Fibroblast of the aortic adventitia (primary cell): Measurements from ENCODE around the gene AGBL4. TPM values are rescaled to one million over a fixed set of nuclear protein-coding genes. Genes with fewer than 3 reads are reported as not detected.

Source experiments
- DNase-seq: peaks from one replicate; pipeline ENCODE4 v3.0.0-alpha.2; 2010; ENCODE audit warnings: low read depth
- H3K4me3 ChIP-seq: 2 replicates; pipeline ENCODE4 v1.5.1; 2011; ENCODE audit warnings: low read depth, mild to moderate bottlenecking, control low read depth, low read length, moderate library complexity
- CTCF ChIP-seq: IDR thresholded peaks from 2 replicates; pipeline ENCODE4 v1.5.1; 2011; ENCODE audit warnings: mild to moderate bottlenecking, low read length, control low read depth, inconsistent platforms; ENCODE audit not compliant: insufficient read depth
- total RNA-seq: library from RNA; depleted of rRNA; stranded (reverse); fragments of >200 nt; gene quantifications from 2 replicates; pipeline ENCODE4 v1.2.3, GENCODE V29; 2012; ENCODE audit warnings: low replicate concordance

AGBL4 gene
- total RNA-seq, 1 donor, result not detected

GRCh38 chr1:49465486-49466185 lies 558.1 kb downstream of the AGBL4 start:
- no peak for TF ChIP-seq CTCF
- no peak for DNase-seq
- no peak overlapping the region for H3K4me3 ChIP-seq

- no peak overlapping the region for H3K4me3 ChIP-seq
- no peak for TF ChIP-seq CTCF
- DNase-seq, result no peak
Observed at GRCh38 chr1:49448200-49448599, 575.6 kb downstream of the AGBL4 start.

GRCh38 chr1:49436865-49437264 lies 586.9 kb downstream of the AGBL4 start:
- no peak overlapping the region for H3K4me3 ChIP-seq
- no peak for DNase-seq
- TF ChIP-seq CTCF, result no peak

DNA sequence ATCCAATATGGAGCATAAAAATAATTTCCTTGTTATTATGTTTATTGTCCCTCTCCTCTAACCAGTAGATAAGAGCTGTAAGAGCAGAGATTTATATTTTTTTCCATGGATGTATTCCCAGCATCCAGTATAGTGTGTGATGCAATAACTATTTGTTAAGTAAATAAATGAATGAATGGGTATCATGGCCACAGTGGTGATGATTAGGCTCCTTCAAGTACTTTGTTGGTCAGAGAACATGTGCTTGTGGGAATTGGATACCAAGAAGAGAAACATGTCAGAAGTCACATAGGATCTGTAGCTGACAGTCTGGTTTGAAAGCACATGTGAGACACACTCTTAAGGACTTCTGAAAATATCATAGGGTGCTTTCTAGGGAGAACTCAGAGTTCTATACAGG lies 588.5 kb downstream of the AGBL4 start:
- no peak for DNase-seq
- H3K4me3 ChIP-seq, result no peak overlapping the region
- no peak for TF ChIP-seq CTCF

DNA sequence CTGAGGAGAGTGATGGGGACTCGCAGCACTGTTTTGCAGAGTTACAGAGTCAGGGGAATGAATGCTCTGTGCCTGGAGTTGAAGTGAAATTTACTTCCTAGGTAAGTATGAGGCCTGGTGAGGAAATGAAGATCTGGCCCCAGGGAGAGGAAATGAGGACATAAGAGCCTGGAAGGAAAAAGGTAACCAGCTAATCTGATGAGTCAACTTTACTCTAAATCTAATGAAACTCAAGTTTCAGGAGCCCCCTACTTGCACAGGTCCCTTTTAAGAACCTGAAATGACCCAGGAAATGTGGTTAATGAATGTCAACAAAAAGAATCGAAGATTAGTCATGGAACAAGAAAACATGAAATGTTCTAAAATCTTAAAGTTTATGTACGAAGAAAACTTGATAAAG lies 599.0 kb downstream of the AGBL4 start:
- H3K4me3 ChIP-seq, result no peak overlapping the region
- no peak for TF ChIP-seq CTCF
- no peak for DNase-seq

DNA sequence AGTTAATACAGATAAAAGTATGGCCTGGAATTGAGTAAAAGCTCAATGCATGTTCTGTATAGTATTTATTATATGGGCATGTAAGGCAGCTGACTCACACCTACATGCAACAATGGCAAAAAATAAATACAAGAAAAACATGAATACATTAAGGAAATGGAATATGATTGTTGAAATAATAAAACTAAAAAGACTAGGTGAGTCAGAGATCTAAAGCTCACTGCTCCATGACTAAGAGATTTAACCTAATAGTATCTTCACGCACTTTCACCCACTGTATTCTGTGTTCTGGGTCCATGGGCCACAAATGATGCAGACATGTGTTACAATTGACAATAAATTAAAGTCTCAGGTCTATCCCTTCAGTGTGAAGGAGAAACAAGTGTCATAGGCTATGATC lies 607.0 kb downstream of the AGBL4 start:
- H3K4me3 ChIP-seq, result no peak overlapping the region
- no peak for DNase-seq
- no peak for TF ChIP-seq CTCF

- no peak for DNase-seq
- H3K4me3 ChIP-seq, result no peak overlapping the region
- TF ChIP-seq CTCF, result no peak
Observed at GRCh38 chr1:49408346-49408745, 615.4 kb downstream of the AGBL4 start.
